Adrenal gland (tissue), 12 donors: ENCODE measurements around the gene DTD1. TPM values are rescaled to one million over a fixed set of nuclear protein-coding genes. Genes with fewer than 3 reads are reported as not detected.

Experiments used
- DNase-seq, 7 donors: peaks; one replicate each; pipeline ENCODE4 v3.0.0-alpha.2; 2019 to 2020
- H3K27ac ChIP-seq, 5 donors: fragments of 200-600 bp; sonication (generic) in 4 of 5; 1 replicate in 3 of 5; 2 replicates in 2 of 5; pipeline versions ENCODE4 v1.5.1 to v1.8.0; 2016 to 2020; ENCODE audit warnings: mild to moderate bottlenecking in 1 of 5
- H3K27me3 ChIP-seq: fragments of 200-600 bp; 2 replicates; pipeline ENCODE4 v1.8.0; 2021
- H3K36me3 ChIP-seq, 2 donors: fragments of 200-600 bp; replicated peaks in 1 of 2; 1 replicate in 1 of 2; 2 replicates in 1 of 2; pipeline versions ENCODE4 v1.5.1 to v1.8.0; 2018 to 2022
- H3K4me1 ChIP-seq, 2 donors: fragments of 200-600 bp; replicated peaks in 1 of 2; 1 replicate in 1 of 2; 2 replicates in 1 of 2; pipeline versions ENCODE4 v1.5.1 to v1.8.0; 2018 to 2021
- H3K4me3 ChIP-seq, 4 donors: fragments of 200-600 bp; sonication (generic) in 3 of 4; one replicate each; pipeline ENCODE4 v1.5.1; 2016 to 2018
- H3K9me3 ChIP-seq, 3 donors: fragments of 200-600 bp; sonication (generic) in 1 of 3; replicated peaks in 1 of 3; 1 replicate in 2 of 3; 2 replicates in 1 of 3; pipeline versions ENCODE4 v1.5.1 to v1.8.0; 2016 to 2021
- CTCF ChIP-seq, 6 experiments: fragments of 450-650 bp in 4 of 6; fragments of 200-600 bp in 2 of 6; sonication (generic) in 1 of 6; IDR thresholded peaks; 1 replicate in 5 of 6; 2 replicates in 1 of 6; pipeline versions ENCODE4 v1.5.1 to v1.8.0; 2016 to 2021; ENCODE audit warnings: antibody characterized with exemption in 6 of 6, mild to moderate bottlenecking in 2 of 6, moderate library complexity in 1 of 6
- POLR2A ChIP-seq, 2 donors: fragments of 450-650 bp; IDR thresholded peaks; one replicate each; pipeline ENCODE4 v1.6.1; 2017; ENCODE audit warnings: antibody characterized with exemption in 2 of 2, mild to moderate bottlenecking in 2 of 2, moderate library complexity in 1 of 2
- WGBS, 4 donors: extraction: QIAGEN DNeasy Blood & Tissue Kit in 2 of 4; methylation state at CpG; one replicate each; pipeline versions ENCODE4 v1.1.5 to v1.1.7; 2013 to 2017; 5-methylcytosine and 5-hydroxymethylcytosine counted together
- intact Hi-C, 2 donors: fragments of 100-400 bp; cut with DNase I; formaldehyde crosslinking; loops; one replicate each; pipeline versions ENCODE4 v1.14.1 to v1.15.0; 2022 to 2023
- polyA plus RNA-seq, 3 donors: library from polyadenylated mRNA; stranded (reverse); fragments of 200-250 nt in 2 of 3; fragments of 350-450 nt in 1 of 3; fragmentation: Illumina TruSeq in 1 of 3; extraction: RNeasy Lipid Tissue Mini Kit (QIAGEN cat#74804) in 1 of 3; gene quantifications; one replicate each; pipeline ENCODE4 v1.2.3, GENCODE V29; 2013 to 2014
- small RNA-seq, 2 donors: library from RNA; depleted of rRNA; stranded (forward); fragments of <200 nt; gene quantifications; one replicate each; pipeline ENCODE3, GENCODE V24; 2016
- total RNA-seq, 9 donors: library from RNA; depleted of rRNA in 4 of 9; stranded (reverse); fragments of >200 nt in 4 of 9; fragments of 120-200 nt in 1 of 9; fragmentation: NEBNext Ultra II Directional in 1 of 9; extraction: Animal tissue kit (Norgen Biotek cat#: 25700) in 1 of 9; gene quantifications; one replicate each; pipeline versions ENCODE4 v1.1.0 to v1.2.4, GENCODE V29; 2013 to 2023
- donor health status: healthy with polysubstance abuse.
- donor health status: Bipolar disorder and iron deficiency.
- donor health status: DM: yes; HTN: yes; CAD: no.
- donor health status: DM: no; HTN: no; CAD: no.
- donor health status: DM: no; HTN: no; CAD: no.
- donor health status: DM: yes; HTN: yes; CAD: no.

The DTD1 gene
- total and polyA plus RNA-seq, 12 donors, result 9.5 to 38.9 (median 32.9) TPM

DNA sequence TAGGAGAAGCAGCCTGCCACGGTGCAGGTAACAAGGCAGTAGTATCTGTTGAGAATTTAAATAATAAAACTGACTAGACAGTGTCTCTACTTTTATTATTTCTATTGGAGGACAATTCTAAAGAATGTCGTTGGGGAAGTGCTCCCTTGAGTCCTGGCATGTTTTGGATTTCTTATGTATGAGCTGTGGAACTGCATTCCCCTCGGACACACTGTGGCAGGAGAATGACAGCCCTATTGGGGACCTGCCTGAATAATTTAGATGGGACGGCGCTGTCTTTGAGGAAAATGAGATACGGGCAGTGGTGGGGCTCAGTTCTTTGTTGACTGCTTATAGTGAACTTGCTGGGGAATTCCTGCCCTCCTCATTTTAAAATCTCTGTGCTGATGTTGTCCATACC, 223.3 kb downstream of the DTD1 start:
- DNase-seq, result no peak
- intact Hi-C loops, result no loop called here
- Histone ChIP-seq H3K4me3 (no peak overlapping the region), H3K27me3 (no peaks in the 10 kb centered on the region), H3K4me1 (no peaks in the 10 kb centered on the region), H3K9me3 (no peaks in the 10 kb centered on the region), H3K36me3 (no peaks in the 10 kb centered on the region), H3K27ac (no peak overlapping the region)
- TF ChIP-seq CTCF (IDR thresholded peaks at IDR 0.05), result no peak
- TF ChIP-seq POLR2A (IDR thresholded peaks at IDR 0.05), result no peak
- 81 to 88% (median 85%) methylated on average over 6 of the region's 6 CpGs for WGBS, 4 donors

- H3K9me3 ChIP-seq, result no peaks in the 10 kb centered on the region
- no peak overlapping the region for H3K27ac ChIP-seq
- no peak overlapping the region for H3K4me3 ChIP-seq
- no peak for DNase-seq
- no peak for TF ChIP-seq CTCF (IDR thresholded peaks at IDR 0.05)
- no peaks in the 10 kb centered on the region for H3K4me1 ChIP-seq
- no peaks in the 10 kb centered on the region for H3K36me3 ChIP-seq
- no peaks in the 10 kb centered on the region for H3K27me3 ChIP-seq
- WGBS, 4 donors, result 57 to 95% (median 82%) methylated on average over 3 of the region's 3 CpGs
- intact Hi-C loops, result no loop called here
Observed at GRCh38 chr20:18811904-18812303, 224.1 kb downstream of the DTD1 start.

- Histone ChIP-seq H3K27ac (no peak within 1 kb of the TSS), H3K4me3 (no peak within 1 kb of the TSS), H3K9me3 (no peaks in the 10 kb centered on the region), H3K36me3 (no peaks in the 10 kb centered on the region), H3K4me1 (no peaks in the 10 kb centered on the region), H3K27me3 (no peaks in the 10 kb centered on the region)
- TF ChIP-seq CTCF (IDR thresholded peaks at IDR 0.05) (no peak), POLR2A (IDR thresholded peaks at IDR 0.05) (no peak)
- no peak for DNase-seq
- 55 to 79% (median 69%) methylated on average over 2 to 3 of the region's 3 CpGs for WGBS, 4 donors
- intact Hi-C loops, result no loop called here
Observed at GRCh38 chr20:18813483-18813882, 225.6 kb downstream of the DTD1 start, which contains the start of gene SCP2D1. TSS of gene SCP2D1 (plus strand) at chr20:18813783. CDS start at chr20:18813816, 33 bp downstream.

DNA sequence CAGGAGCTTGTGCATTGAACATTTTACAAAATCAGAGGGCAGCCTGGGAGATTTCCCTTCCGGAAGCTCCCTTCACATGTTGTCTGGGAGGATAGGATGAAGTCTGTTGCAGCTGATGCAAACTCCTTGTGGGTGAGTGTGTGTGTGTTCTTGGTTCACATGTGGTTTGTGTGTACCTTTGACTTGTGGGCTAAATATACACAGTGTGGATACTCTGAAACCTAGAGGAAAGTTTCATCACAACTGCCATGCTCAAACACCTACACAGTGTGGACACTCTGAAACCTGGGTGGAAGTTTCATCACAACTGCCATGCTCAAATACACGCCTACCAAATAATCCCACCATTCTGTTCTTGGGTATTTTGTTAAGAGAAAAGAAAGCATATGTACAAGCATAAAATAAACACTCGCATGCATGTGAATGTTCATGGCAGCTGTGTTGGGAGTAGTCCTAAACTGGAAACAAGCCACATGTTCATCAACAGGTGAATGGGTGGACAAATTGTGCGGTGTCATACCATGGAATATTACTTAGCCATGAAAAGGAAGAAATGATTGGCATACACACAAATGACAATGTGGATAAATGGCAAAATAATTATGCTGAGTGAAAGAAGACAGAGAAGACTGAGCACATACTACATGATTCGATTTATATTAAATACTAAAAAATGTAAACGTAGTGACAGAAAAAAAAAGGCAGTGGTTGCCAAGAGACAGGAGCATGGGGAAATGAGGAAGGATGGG, 227.5 kb downstream of the DTD1 start:
- Histone ChIP-seq H3K4me1 (no peaks in the 10 kb centered on the region), H3K27ac (no peak overlapping the region), H3K9me3 (no peaks in the 10 kb centered on the region), H3K27me3 (no peaks in the 10 kb centered on the region), H3K4me3 (no peak overlapping the region), H3K36me3 (no peaks in the 10 kb centered on the region)
- intact Hi-C loops, result no loop called here
- no peak for DNase-seq
- WGBS, 4 donors, result 89 to 94% (median 92%) methylated on average over 6 of the region's 6 CpGs
- TF ChIP-seq POLR2A (IDR thresholded peaks at IDR 0.05) (no peak), CTCF (IDR thresholded peaks at IDR 0.05) (no peak)

Small RNAs within 50 kb of the gene (small RNA-seq; reads per million reads assigned to genes)
- gene RN7SL638P (0 reads per million in 2 donors), gene RNU6ATAC34P (0 reads per million in 2 donors)

Other genes starting within 250 kb of the DTD1 start
- 1 to 10 TPM; 1.3 to 4.0 (median 2.2) TPM for gene DZANK1, start 121.0 kb upstream of the DTD1 start, total RNA-seq
- 1 to 10 TPM; 3.8 to 5.7 (median 4.6) TPM for gene DZANK1, start 121.0 kb upstream of the DTD1 start, polyA plus RNA-seq
- gene POLR3F, start 120.7 kb upstream of the DTD1 start, total RNA-seq, result 10 to 100 TPM in 3 of 9 donors, 1 to 10 TPM in 6; 4.4 to 26.3 (median 8.5) TPM
- gene POLR3F, start 120.7 kb upstream of the DTD1 start, polyA plus RNA-seq, result 10 to 100 TPM in 2 of 3 donors, 1 to 10 TPM in 1; 9.4 to 17.1 (median 13.4) TPM
- 10 to 100 TPM; 22.8 to 45.7 (median 27.9) TPM for gene RBBP9, start 90.8 kb upstream of the DTD1 start, total RNA-seq
- 10 to 100 TPM in 1 of 3 donors, 1 to 10 TPM in 2; 5.3 to 46.3 (median 5.6) TPM for gene RBBP9, start 90.8 kb upstream of the DTD1 start, polyA plus RNA-seq
- 100 to 1,000 TPM in 1 of 9 donors, 10 to 100 TPM in 8; 63.4 to 241 (median 77.1) TPM for gene SEC23B, start 80.1 kb upstream of the DTD1 start, total RNA-seq
- gene SEC23B, start 80.1 kb upstream of the DTD1 start, polyA plus RNA-seq, result 100 to 1,000 TPM in 1 of 3 donors, 1 to 10 TPM in 2; 7.1 to 189 (median 8.5) TPM
- gene SMIM26, start 20.6 kb upstream of the DTD1 start, total RNA-seq, result 100 to 1,000 TPM in 8 of 9 donors, 10 to 100 TPM in 1; 88.6 to 337 (median 121) TPM
- 100 to 1,000 TPM; 123 to 242 (median 199) TPM for gene SMIM26, start 20.6 kb upstream of the DTD1 start, polyA plus RNA-seq
- gene SCP2D1, start 225.7 kb downstream of the DTD1 start, total RNA-seq, result not detected
- gene SCP2D1, start 225.7 kb downstream of the DTD1 start, polyA plus RNA-seq, result not detected